Smooth muscle cell of bladder (primary cell): Measurements from ENCODE around the gene KIAA0232. TPM values are rescaled to one million over a fixed set of nuclear protein-coding genes. Genes with fewer than 3 reads are reported as not detected.

Source experiments
- total RNA-seq: library from RNA; depleted of rRNA; stranded (reverse); fragments of >200 nt; gene quantifications from 2 replicates; pipeline ENCODE4 v1.2.3, GENCODE V29; 2014

The KIAA0232 gene
- 14.9 and 15.2 TPM in 2 replicates for total RNA-seq

DNA sequence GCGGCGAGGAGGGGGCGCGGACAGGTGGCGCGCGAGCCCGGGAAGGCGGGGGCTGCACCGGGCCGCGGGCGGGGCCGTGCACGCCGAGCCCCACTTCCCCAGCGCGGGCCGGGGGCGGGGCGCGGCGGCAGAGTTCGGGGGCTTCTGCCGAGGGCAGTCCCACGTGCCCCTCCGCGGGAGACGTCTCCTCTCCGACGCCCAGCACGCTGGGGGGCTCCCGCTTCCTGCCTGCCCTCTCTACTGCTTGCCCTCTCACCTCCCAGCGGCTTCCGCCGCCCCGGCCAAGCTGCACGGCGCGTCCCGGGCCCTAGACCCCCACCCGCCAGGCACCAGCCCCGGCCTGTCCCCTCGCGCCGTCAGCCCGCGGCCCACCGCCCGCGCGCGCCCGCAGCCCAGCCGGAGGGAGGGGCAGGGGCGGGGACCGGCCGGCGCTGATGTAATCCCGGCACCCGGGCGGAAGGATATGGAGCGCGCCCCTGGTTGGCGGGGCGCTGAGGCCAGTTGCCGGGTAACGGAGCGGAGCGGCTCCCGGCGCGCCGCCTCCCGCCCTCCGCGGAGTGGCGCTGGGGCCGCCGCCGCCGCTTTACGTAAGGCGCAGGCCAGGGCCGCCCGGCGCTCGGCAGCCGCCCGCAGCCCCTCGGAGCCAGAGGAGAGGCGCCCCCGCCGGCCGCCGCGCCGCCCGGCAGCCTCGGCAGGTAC lies at the start of gene KIAA0232:
Gene KIAA0232 (plus strand): TSS at position 581 of the 699 bp plus-strand sequence. CDS start 41,727 bp downstream, outside the sequence.

GRCh38 chr4:6909113-6909969 lies 126.8 kb downstream of the KIAA0232 start, which contains the start of gene TBC1D14:
TBC1D14 (plus strand) TSS chr4:6909826; CDS start chr4:6923390, 13,564 bp downstream.

Other genes starting within 250 kb of the KIAA0232 start
- gene MAN2B2, start 207.5 kb upstream of the KIAA0232 start, total RNA-seq: 13.7 and 20.2 TPM in 2 replicates
- 84.8 and 112 TPM in 2 replicates for gene MRFAP1, start 142.0 kb upstream of the KIAA0232 start, total RNA-seq
- 0.18 and 1.6 TPM in 2 replicates for gene S100P, start 88.8 kb upstream of the KIAA0232 start, total RNA-seq
- 44.8 and 49.6 TPM in 2 replicates for gene MRFAP1L1, start 72.9 kb upstream of the KIAA0232 start, total RNA-seq
- gene BLOC1S4, start 66.6 kb upstream of the KIAA0232 start, total RNA-seq: 14.1 and 16.7 TPM in 2 replicates
- 33.8 and 41.4 TPM in 2 replicates for gene TBC1D14, start 127.1 kb downstream of the KIAA0232 start, total RNA-seq